OCI-LY7 (cell line): ENCODE measurements around the gene TCHHL1. TPM values are rescaled to one million over a fixed set of nuclear protein-coding genes. Genes with fewer than 3 reads are reported as not detected.

ENCODE experiments used
- BruUV-seq: library from RNA; stranded (reverse); fragments of 400-500 nt; replicated peaks from 2 replicates; lab custom pipeline; 2021; lab: Mats Ljungman, UMichigan
- CTCF ChIA-PET: fragments of 300-600 bp; sonication (Branson Sonifier 250); formaldehyde crosslinking; loops from one replicate; lab custom pipeline; 2022; ENCODE audit warnings: antibody characterized with exemption; ENCODE audit not compliant: unreplicated experiment; lab: Charles Lee
- POLR2A ChIA-PET: fragments of 300-600 bp; sonication (Branson Sonifier 250); formaldehyde crosslinking; loops from one replicate; lab custom pipeline; 2022; ENCODE audit warnings: antibody characterized with exemption; lab: Charles Lee
- DNase-seq: peaks from one replicate; pipeline ENCODE4 v3.0.0-alpha.2; 2015; ENCODE audit warnings: low spot score
- H2AFZ ChIP-seq: fragments of 200-600 bp; sonication (generic), shearing (Covaris generic); 2 replicates; pipeline ENCODE4 v1.6.1; 2014; ENCODE audit warnings: mild to moderate bottlenecking, antibody characterized with exemption, low read length, moderate library complexity
- H3K27ac ChIP-seq: fragments of 200-600 bp; sonication (generic); 2 replicates; pipeline ENCODE4 v1.5.1; 2014; ENCODE audit warnings: mixed run types, low read depth, mild to moderate bottlenecking, moderate library complexity, low read length, inconsistent platforms; ENCODE audit not compliant: poor library complexity, severe bottlenecking
- H3K36me3 ChIP-seq: fragments of 200-600 bp; sonication (generic); 2 replicates; pipeline ENCODE4 v1.6.1; 2014; ENCODE audit warnings: mild to moderate bottlenecking, antibody characterized with exemption, low read length, moderate library complexity, mixed read lengths; ENCODE audit not compliant: insufficient read depth
- H3K4me1 ChIP-seq: fragments of 200-600 bp; sonication (generic); 2 replicates; pipeline ENCODE4 v1.5.1; 2014; ENCODE audit warnings: mild to moderate bottlenecking, low read length; ENCODE audit not compliant: insufficient read depth, poor library complexity, severe bottlenecking
- H3K4me2 ChIP-seq: fragments of 200-600 bp; sonication (generic); 2 replicates; pipeline ENCODE4 v1.6.1; 2014; ENCODE audit warnings: mild to moderate bottlenecking, low read length
- H3K4me3 ChIP-seq: fragments of 200-600 bp; sonication (generic); 2 replicates; pipeline ENCODE4 v1.5.1; 2014; ENCODE audit warnings: mild to moderate bottlenecking, low read depth, low read length; ENCODE audit not compliant: poor library complexity, severe bottlenecking
- H3K79me2 ChIP-seq: fragments of 200-600 bp; sonication (generic); 2 replicates; pipeline ENCODE4 v1.6.1; 2016; ENCODE audit warnings: low read depth, mild to moderate bottlenecking, low read length, moderate library complexity, mixed read lengths; ENCODE audit not compliant: insufficient read depth
- H3K9me2 ChIP-seq: fragments of 200-600 bp; sonication (generic); 2 replicates; pipeline ENCODE4 v1.6.1; 2016; ENCODE audit warnings: mild to moderate bottlenecking, low read length, mixed read lengths; ENCODE audit not compliant: insufficient read depth
- H3K9me3 ChIP-seq: fragments of 200-600 bp; sonication (generic); 2 replicates; pipeline ENCODE4 v1.6.1; 2014; ENCODE audit warnings: mild to moderate bottlenecking, mixed run types, low read length, mixed read lengths
- H4K20me1 ChIP-seq: fragments of 200-600 bp; sonication (generic); 2 replicates; pipeline ENCODE4 v1.6.1; 2014; ENCODE audit warnings: mild to moderate bottlenecking, antibody characterized with exemption, low read length, moderate library complexity, mixed read lengths; ENCODE audit not compliant: insufficient read depth
- EZH2phosphoT487 ChIP-seq: fragments of 200-600 bp; sonication (generic); IDR thresholded peaks from 2 replicates; pipeline ENCODE4 v1.6.1; 2018; ENCODE audit warnings: low read depth, borderline replicate concordance, mild to moderate bottlenecking, mixed run types, antibody characterized with exemption, low read length, moderate library complexity, mixed read lengths
- intact Hi-C: fragments of 100-400 bp; cut with micrococcal nuclease; formaldehyde crosslinking; loops from one replicate; pipeline ENCODE4 v1.10.0; 2022; ENCODE audit not compliant: unreplicated experiment
- small RNA-seq: library from RNA; depleted of rRNA; stranded (forward); fragments of <200 nt; gene quantifications from one replicate; pipeline ENCODE3, GENCODE V24; 2014
- total RNA-seq, 2 experiments: library from RNA; depleted of rRNA in 1 of 2; stranded (reverse); fragments of >200 nt in 1 of 2; shearing (Covaris generic) in 1 of 2; gene quantifications; 2 replicates each; pipeline ENCODE4 v1.2.3, GENCODE V29; 2014 to 2022
- TF ChIP-seq, protein P1 (sequence below): fragments of 200-600 bp; sonication (generic); conservative IDR thresholded peaks from 2 replicates; pipeline ENCODE4 v1.5.1; 2014; ENCODE audit warnings: mild to moderate bottlenecking, antibody characterized with exemption, low read length, moderate library complexity, mixed read lengths

TCHHL1 gene
- total RNA-seq, 2 experiments from 2014 or later, result not detected

DNA sequence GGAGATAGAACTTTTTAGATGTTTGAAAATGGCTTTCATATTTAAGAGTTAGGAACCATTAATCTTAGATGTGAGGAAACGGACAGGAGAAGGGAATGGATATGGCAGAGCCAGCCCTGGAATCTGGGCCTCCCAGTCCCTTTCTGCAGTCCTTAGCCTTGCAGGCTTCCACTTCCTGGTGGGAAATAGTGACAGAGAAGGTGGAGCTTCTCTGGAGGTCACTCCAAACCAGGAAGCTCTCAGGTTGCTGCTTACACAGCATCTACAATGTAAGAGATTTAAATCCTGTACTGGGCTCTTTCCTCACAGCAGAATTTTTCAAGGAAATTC lies 54.6 kb downstream of the TCHHL1 start:
- BruUV-seq, result no TSS peak
- POLR2A ChIA-PET, result interaction anchor here (0.6 to 5.7 kb wide), 5 partner anchors 9 to 128 kb away, joined by 3 to 38 read pairs (median 4); no protein-coding TSS in a partner anchor
- Histone ChIP-seq H3K27ac (peak overlapping the region; percentile 50), H2AFZ (peak overlapping the region; percentile 100), H3K4me3 (no peak overlapping the region), H3K4me2 (peak overlapping the region; percentile 38; the same call in 1 of the 2 replicates), H4K20me1 (no peaks in the 10 kb centered on the region), H3K4me1 (peaks cover 29% of the 10 kb centered on the region), H3K9me3 (no peaks in the 10 kb centered on the region), H3K79me2 (no peaks in the 10 kb centered on the region), H3K36me3 (no peaks in the 10 kb centered on the region), H3K9me2 (no peaks in the 10 kb centered on the region)
- no peak for TF ChIP-seq EZH2phosphoT487
- TF ChIP-seq, protein P1, sequence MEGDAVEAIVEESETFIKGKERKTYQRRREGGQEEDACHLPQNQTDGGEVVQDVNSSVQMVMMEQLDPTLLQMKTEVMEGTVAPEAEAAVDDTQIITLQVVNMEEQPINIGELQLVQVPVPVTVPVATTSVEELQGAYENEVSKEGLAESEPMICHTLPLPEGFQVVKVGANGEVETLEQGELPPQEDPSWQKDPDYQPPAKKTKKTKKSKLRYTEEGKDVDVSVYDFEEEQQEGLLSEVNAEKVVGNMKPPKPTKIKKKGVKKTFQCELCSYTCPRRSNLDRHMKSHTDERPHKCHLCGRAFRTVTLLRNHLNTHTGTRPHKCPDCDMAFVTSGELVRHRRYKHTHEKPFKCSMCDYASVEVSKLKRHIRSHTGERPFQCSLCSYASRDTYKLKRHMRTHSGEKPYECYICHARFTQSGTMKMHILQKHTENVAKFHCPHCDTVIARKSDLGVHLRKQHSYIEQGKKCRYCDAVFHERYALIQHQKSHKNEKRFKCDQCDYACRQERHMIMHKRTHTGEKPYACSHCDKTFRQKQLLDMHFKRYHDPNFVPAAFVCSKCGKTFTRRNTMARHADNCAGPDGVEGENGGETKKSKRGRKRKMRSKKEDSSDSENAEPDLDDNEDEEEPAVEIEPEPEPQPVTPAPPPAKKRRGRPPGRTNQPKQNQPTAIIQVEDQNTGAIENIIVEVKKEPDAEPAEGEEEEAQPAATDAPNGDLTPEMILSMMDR, result no peak
- no peak for DNase-seq
- CTCF ChIA-PET, result interaction anchor here (1.1 kb wide), 1 partner anchor 11 kb away, joined by 3 read pairs; no protein-coding TSS in a partner anchor
- intact Hi-C loops, result no loop called here

Small RNAs within 50 kb of the gene (small RNA-seq; reads per million reads assigned to genes)
- gene SPTLC1P4, result not detected

Other genes starting within 250 kb of the TCHHL1 start
- not detected in 2 replicates for gene C2CD4D, start 249.2 kb downstream of the TCHHL1 start, total RNA-seq (2014; rRNA removed; shearing (Covaris generic))
- not detected in 2 replicates for gene C2CD4D, start 249.2 kb downstream of the TCHHL1 start, total RNA-seq (2022)
- gene THEM5, start 235.4 kb downstream of the TCHHL1 start, total RNA-seq (2014; rRNA removed; shearing (Covaris generic)), result not detected in 2 replicates
- not detected in 2 replicates for gene THEM5, start 235.4 kb downstream of the TCHHL1 start, total RNA-seq (2022)
- 7.2 TPM in 2 replicates for gene THEM4, start 179.6 kb downstream of the TCHHL1 start, total RNA-seq (2014; rRNA removed; shearing (Covaris generic))
- gene THEM4, start 179.6 kb downstream of the TCHHL1 start, total RNA-seq (2022), result 21.5 and 23.3 TPM in 2 replicates
- not detected in 2 replicates for gene S100A10, start 95.2 kb downstream of the TCHHL1 start, total RNA-seq (2014; rRNA removed; shearing (Covaris generic))
- gene S100A10, start 95.2 kb downstream of the TCHHL1 start, total RNA-seq (2022), result 2.6 and 4.1 TPM in 2 replicates
- not detected in 2 replicates for gene S100A11, start 52.1 kb downstream of the TCHHL1 start, total RNA-seq (2014; rRNA removed; shearing (Covaris generic))
- 24.3 and 27.1 TPM in 2 replicates for gene S100A11, start 52.1 kb downstream of the TCHHL1 start, total RNA-seq (2022)
- gene TCHH, start 26.4 kb upstream of the TCHHL1 start, total RNA-seq (2014; rRNA removed; shearing (Covaris generic)), result not detected in 2 replicates
- gene TCHH, start 26.4 kb upstream of the TCHHL1 start, total RNA-seq (2022), result not detected in 2 replicates
- not detected in 2 replicates for gene RPTN, start 70.2 kb upstream of the TCHHL1 start, total RNA-seq (2014; rRNA removed; shearing (Covaris generic))
- not detected in 2 replicates for gene RPTN, start 70.2 kb upstream of the TCHHL1 start, total RNA-seq (2022)
- gene HRNR, start 135.1 kb upstream of the TCHHL1 start, total RNA-seq (2014; rRNA removed; shearing (Covaris generic)), result not detected in 2 replicates
- not detected in 2 replicates for gene HRNR, start 135.1 kb upstream of the TCHHL1 start, total RNA-seq (2022)
- gene FLG, start 236.2 kb upstream of the TCHHL1 start, total RNA-seq (2014; rRNA removed; shearing (Covaris generic)), result not detected in 2 replicates
- gene FLG, start 236.2 kb upstream of the TCHHL1 start, total RNA-seq (2022), result not detected in 2 replicates